Measurements from ENCODE around the gene CLDN1.

The CLDN1 gene

GRCh38 chr3:190303884-190304283 is 18.4 kb downstream of the CLDN1 start:
- TF ChIP-seq JUND (IDR thresholded peaks at IDR 0.05; ENCODE audit: low read depth): 0 out of 2 replicates have a peak, but pooled peaks have one; percentile 6
- in situ Hi-C loops (cut with HindIII; ENCODE audit: low pct_unique_long_range_greater_than_20kb, low sequenced_read_pairs): no loop called here

GRCh38 chr3:190302212-190302867 is 19.9 kb downstream of the CLDN1 start:
- in situ Hi-C loops (cut with HindIII; ENCODE audit: low pct_unique_long_range_greater_than_20kb, low sequenced_read_pairs): no loop called here
- TF ChIP-seq JUND (IDR thresholded peaks at IDR 0.05; ENCODE audit: low read depth): peak; percentile 61; the same call in 1 of the 2 replicates
- no peak for DNase-seq (ENCODE audit: low read depth in 1 of 2, low spot score in 1 of 2)

More at GRCh38 chr3:190303884-190304283, 18.4 kb downstream of the CLDN1 start:
- no peak for DNase-seq (ENCODE audit: low read depth in 1 of 2, low spot score in 1 of 2)

GRCh38 chr3:190301591-190301990 is 20.7 kb downstream of the CLDN1 start:
- TF ChIP-seq JUND (IDR thresholded peaks at IDR 0.05; ENCODE audit: low read depth): no peak; the same call in 1 of the 2 replicates
- DNase-seq (ENCODE audit: low read depth in 1 of 2, low spot score in 1 of 2): no peak
- in situ Hi-C loops (cut with HindIII; ENCODE audit: low pct_unique_long_range_greater_than_20kb, low sequenced_read_pairs): no loop called here

- DNase-seq (ENCODE audit: low read depth in 1 of 2, low spot score in 1 of 2): no peak
- no peak for TF ChIP-seq JUND (IDR thresholded peaks at IDR 0.05; ENCODE audit: low read depth)
- in situ Hi-C loops (cut with HindIII; ENCODE audit: low pct_unique_long_range_greater_than_20kb, low sequenced_read_pairs): no loop called here
These were observed 22.3 kb downstream of the CLDN1 start for GRCh38 chr3:190299969-190300368.

GRCh38 chr3:190294030-190294429 is 28.2 kb downstream of the CLDN1 start:
- in situ Hi-C loops (cut with HindIII; ENCODE audit: low pct_unique_long_range_greater_than_20kb, low sequenced_read_pairs): no loop called here
- no peak for DNase-seq (ENCODE audit: low read depth in 1 of 2, low spot score in 1 of 2)
- no peak for TF ChIP-seq JUND (IDR thresholded peaks at IDR 0.05; ENCODE audit: low read depth)

- TF ChIP-seq JUND (IDR thresholded peaks at IDR 0.05; ENCODE audit: low read depth): no peak
- no peak for DNase-seq (ENCODE audit: low read depth in 1 of 2, low spot score in 1 of 2)
- in situ Hi-C loops (cut with HindIII; ENCODE audit: low pct_unique_long_range_greater_than_20kb, low sequenced_read_pairs): no loop called here
These were observed 28.6 kb downstream of the CLDN1 start for GRCh38 chr3:190293621-190294020.

- TF ChIP-seq JUND (IDR thresholded peaks at IDR 0.05; ENCODE audit: low read depth): no peak
- in situ Hi-C loops (cut with HindIII; ENCODE audit: low pct_unique_long_range_greater_than_20kb, low sequenced_read_pairs): no loop called here
- DNase-seq (ENCODE audit: low read depth in 1 of 2, low spot score in 1 of 2): no peak
These were observed 30.2 kb downstream of the CLDN1 start for GRCh38 chr3:190291994-190292584.

GRCh38 chr3:190289989-190290388 is 32.3 kb downstream of the CLDN1 start:
- no peak for TF ChIP-seq JUND (IDR thresholded peaks at IDR 0.05; ENCODE audit: low read depth)
- DNase-seq (ENCODE audit: low read depth in 1 of 2, low spot score in 1 of 2): no peak
- in situ Hi-C loops (cut with HindIII; ENCODE audit: low pct_unique_long_range_greater_than_20kb, low sequenced_read_pairs): no loop called here

- no peak for TF ChIP-seq JUND (IDR thresholded peaks at IDR 0.05; ENCODE audit: low read depth)
- DNase-seq (ENCODE audit: low read depth in 1 of 2, low spot score in 1 of 2): no peak
- in situ Hi-C loops (cut with HindIII; ENCODE audit: low pct_unique_long_range_greater_than_20kb, low sequenced_read_pairs): no loop called here
These were observed 33.4 kb downstream of the CLDN1 start for GRCh38 chr3:190288836-190289235.

- DNase-seq (ENCODE audit: low read depth in 1 of 2, low spot score in 1 of 2): no peak
- no peak for TF ChIP-seq JUND (IDR thresholded peaks at IDR 0.05; ENCODE audit: low read depth)
- in situ Hi-C loops (cut with HindIII; ENCODE audit: low pct_unique_long_range_greater_than_20kb, low sequenced_read_pairs): no loop called here
These were observed 36.2 kb downstream of the CLDN1 start for GRCh38 chr3:190286014-190286413.

GRCh38 chr3:190281308-190282051 is 40.8 kb downstream of the CLDN1 start:
- in situ Hi-C loops (cut with HindIII; ENCODE audit: low pct_unique_long_range_greater_than_20kb, low sequenced_read_pairs): no loop called here
- no peak for TF ChIP-seq JUND (IDR thresholded peaks at IDR 0.05; ENCODE audit: low read depth)
- no peak for DNase-seq (ENCODE audit: low read depth in 1 of 2, low spot score in 1 of 2)

GRCh38 chr3:190279690-190280089 is 42.6 kb downstream of the CLDN1 start:
- no peak for DNase-seq (ENCODE audit: low read depth in 1 of 2, low spot score in 1 of 2)
- in situ Hi-C loops (cut with HindIII; ENCODE audit: low pct_unique_long_range_greater_than_20kb, low sequenced_read_pairs): no loop called here
- TF ChIP-seq JUND (IDR thresholded peaks at IDR 0.05; ENCODE audit: low read depth): no peak

GRCh38 chr3:190272747-190273146 is 49.5 kb downstream of the CLDN1 start:
- 0 out of 2 replicates have a peak, but pooled peaks have one; percentile 21 for TF ChIP-seq JUND (IDR thresholded peaks at IDR 0.05; ENCODE audit: low read depth)
- DNase-seq (ENCODE audit: low read depth in 1 of 2, low spot score in 1 of 2): no peak
- in situ Hi-C loops (cut with HindIII; ENCODE audit: low pct_unique_long_range_greater_than_20kb, low sequenced_read_pairs): no loop called here
